Prostate gland (tissue), 2 donors: ENCODE measurements around the gene CDV3.

Experiments used
- CTCF ChIP-seq, 4 experiments: fragments of 200-600 bp in 2 of 4; fragments of 450-650 bp in 2 of 4; sonication (generic) in 2 of 4; IDR thresholded peaks; 1 replicate in 3 of 4; 2 replicates in 1 of 4; pipeline ENCODE4 v1.5.1; 2016 to 2019; ENCODE audit warnings: antibody characterized with exemption in 4 of 4, mild to moderate bottlenecking in 2 of 4, moderate library complexity in 2 of 4
- POLR2A ChIP-seq: fragments of 450-650 bp; IDR thresholded peaks from one replicate; pipeline ENCODE4 v1.6.1; 2016; ENCODE audit warnings: antibody characterized with exemption, mild to moderate bottlenecking
- POLR2AphosphoS5 ChIP-seq: sonication (generic); formaldehyde crosslinking; IDR thresholded peaks from one replicate; pipeline ENCODE4 v1.6.1; 2017; ENCODE audit warnings: antibody characterized with exemption

- TF ChIP-seq CTCF (IDR thresholded peaks at IDR 0.05) (no peak), POLR2A (no peak), POLR2AphosphoS5 (no peak)
These were observed 30.6 kb upstream of the CDV3 start for GRCh38 chr3:133542871-133543270.
